GM19193 (cell line): ENCODE results near the gene SPTBN4.

Experiments
- POLR2A ChIP-seq: IDR thresholded peaks from 4 replicates; pipeline ENCODE4 v1.6.1; 2011; ENCODE audit not compliant: insufficient read depth, insufficient read length; ENCODE audit errors: extremely low read depth

SPTBN4 gene

DNA sequence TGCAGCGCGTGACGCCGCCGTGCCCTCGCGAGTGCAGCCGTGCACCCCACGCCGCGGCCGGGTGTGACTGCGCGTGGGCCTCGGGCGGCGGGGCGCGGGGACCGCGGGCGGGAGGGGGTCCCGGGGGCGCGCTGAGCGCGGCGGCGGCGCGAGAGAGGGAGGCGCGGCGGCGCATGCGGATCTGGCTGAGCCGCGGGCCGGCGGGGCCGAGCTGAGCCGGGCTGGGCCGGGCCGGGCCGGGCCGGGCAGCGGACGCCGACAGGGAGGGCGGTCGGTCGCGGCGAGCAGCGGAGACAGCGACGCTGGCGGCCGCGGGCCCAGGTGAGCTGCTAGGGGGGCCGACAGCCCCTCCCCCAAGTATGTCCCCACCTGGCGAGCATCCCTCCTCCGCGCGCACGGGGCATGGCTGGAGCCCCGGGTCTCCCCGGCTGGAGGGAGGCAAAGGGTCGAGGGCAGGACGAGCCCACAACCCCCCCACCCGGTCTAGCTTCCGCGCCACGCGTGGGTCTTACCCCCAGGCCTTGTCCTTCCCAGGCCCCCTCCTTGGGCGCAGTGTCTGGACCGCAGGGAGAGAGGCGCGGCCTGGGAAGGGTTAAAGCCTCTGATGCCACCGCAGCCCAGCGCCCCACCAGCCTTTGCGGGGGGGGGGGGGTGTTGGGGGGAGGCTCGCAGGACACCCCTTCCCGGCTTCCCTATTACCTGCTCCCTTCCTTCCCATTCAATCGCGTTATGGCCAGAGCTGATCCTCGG lies at the start of gene SPTBN4:
TSS of gene SPTBN4 (plus strand) at position 17 of the 750 bp plus-strand sequence. CDS start 5,621 bp downstream, outside the sequence.
- no peak for TF ChIP-seq POLR2A

- TF ChIP-seq POLR2A: no peak
These were observed 49.2 kb upstream of the SPTBN4 start for GRCh38 chr19:40417643-40417981.

- TF ChIP-seq POLR2A: no peak
These were observed 48.8 kb upstream of the SPTBN4 start for GRCh38 chr19:40418040-40418439.

DNA sequence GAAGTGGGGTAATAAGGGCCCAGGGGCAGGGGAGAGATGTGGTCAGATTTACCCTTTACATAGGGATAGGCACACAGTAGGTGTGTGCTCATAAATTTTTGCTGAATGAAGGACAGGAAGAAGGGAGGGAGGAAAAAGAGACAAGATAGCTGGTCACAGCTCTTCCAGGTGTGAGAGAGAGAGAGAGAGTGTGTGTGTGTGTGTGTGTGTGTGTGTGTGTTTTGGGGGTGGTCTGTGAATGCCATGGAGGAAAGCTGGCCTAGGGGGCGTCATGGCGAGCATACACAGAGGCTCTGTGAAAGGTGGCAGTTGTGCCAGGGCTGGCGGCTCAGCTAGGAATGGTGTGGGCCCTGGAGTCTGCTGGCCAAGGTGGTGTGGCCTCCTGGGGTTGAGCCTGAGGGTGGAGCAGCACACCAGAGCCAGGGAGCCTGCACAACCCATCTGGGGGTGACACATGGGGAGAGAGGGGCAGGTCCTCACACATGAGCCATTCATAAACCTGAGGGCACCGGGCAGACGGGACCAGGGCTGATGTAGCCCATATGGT lies 47.7 kb upstream of the SPTBN4 start:
- TF ChIP-seq POLR2A: no peak

- TF ChIP-seq POLR2A: no peak
These were observed 47.0 kb upstream of the SPTBN4 start for GRCh38 chr19:40419780-40420179.

DNA sequence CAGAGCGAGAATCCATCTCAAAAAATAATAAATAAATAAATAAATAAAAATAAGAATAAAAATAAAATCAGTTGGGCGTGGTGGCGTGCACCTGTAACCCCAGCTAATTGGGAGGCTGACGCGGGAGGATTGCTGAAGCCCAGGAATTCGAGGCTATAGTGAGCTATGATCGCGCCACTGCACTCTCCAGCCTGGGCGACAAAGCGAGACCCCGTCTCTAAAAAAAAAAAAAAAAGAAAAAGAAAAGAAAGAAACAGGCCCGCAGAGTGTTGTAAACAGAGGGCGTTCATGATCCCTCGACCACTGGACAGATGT lies 46.4 kb upstream of the SPTBN4 start:
- TF ChIP-seq POLR2A: no peak

- TF ChIP-seq POLR2A: peak; percentile 85
These were observed 45.7 kb upstream of the SPTBN4 start for GRCh38 chr19:40420766-40421765.

DNA sequence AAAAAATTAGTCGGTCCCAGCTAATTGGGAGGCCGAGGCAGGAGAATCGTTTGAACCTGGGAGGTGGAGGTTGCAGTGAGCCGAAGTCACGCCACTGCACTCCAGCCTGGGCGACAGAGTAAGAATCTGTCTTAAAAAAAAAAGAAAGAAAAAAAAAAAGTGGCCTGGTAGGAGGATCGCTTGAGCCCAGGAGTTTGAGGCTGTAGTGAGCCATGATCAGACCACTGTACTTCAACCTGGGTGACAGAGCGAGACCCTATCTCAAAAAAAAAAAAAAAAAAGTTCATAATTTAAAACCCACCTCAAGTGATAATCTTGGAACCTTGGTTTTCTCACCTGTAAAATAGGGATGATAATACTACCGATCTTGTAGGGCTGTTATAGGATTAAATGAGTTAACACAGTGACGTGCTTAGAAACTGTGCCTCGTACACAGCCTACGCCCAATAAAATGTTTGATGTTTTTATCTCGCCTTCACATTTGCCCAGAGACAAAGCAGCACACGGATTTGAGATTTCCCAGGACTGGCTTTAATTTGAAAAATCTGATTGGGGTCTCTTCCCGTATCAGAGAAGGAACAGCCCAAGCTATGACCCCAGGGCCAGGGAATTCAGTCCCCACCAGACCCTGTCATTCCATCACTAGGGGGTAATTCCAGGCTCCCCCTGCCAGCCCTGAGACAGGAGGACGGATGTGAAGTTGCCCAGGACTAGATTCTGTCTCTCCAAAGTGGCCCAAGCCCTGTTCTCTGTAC lies 44.6 kb upstream of the SPTBN4 start:
- TF ChIP-seq POLR2A: no peak

DNA sequence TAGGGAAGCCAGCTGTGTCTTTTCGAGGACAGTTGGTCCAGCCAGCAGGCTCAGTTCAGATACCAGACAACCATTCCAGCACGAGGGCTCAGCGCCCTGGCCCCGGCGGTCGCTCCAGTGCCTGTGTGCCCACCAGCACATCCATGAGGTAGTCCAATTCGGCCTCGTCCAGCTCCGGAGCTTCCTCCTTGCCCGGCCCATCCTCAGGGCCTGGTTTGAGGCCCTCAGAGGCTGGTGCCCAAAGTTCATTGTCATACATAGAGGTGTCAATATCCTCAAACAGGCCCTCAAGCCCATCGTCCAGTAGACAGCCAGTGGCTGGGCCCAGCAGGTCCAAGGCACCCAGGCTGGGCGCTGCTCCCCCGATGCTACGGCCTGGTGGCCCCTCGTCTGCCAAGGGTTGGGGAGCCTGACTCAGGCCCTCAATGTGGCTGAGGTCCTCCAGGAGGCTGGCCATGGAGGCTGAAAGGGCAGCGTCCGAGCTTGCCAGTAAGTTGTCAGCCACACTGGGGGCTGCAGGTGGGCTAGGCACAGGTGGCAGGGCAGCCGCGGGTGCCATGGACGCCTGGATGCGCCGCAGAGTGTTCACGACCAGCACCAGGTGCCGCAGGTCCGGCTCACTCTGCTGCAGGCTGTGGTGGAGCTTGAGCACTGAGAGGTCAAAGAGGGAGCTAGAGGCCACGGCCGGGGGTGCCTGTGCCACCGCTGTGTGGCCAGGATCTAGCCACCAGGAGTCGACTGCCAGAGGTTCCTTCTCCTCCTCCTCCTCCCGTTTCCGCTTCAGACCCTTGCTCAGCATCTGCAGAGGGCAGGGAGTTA lies 43.8 kb upstream of the SPTBN4 start:
- TF ChIP-seq POLR2A: no peak

- no peak for TF ChIP-seq POLR2A
These were observed 42.9 kb upstream of the SPTBN4 start for GRCh38 chr19:40423938-40424337.

GRCh38 chr19:40424637-40425449 lies 42.0 kb upstream of the SPTBN4 start:
- TF ChIP-seq POLR2A: no peak

- peak; percentile 99 for TF ChIP-seq POLR2A
These were observed 41.1 kb upstream of the SPTBN4 start, which contains the start of gene SERTAD1 for GRCh38 chr19:40425450-40426287. TSS of gene SERTAD1 (minus strand) at chr19:40425992. CDS start at chr19:40423546, 2,446 bp downstream.
